Mesenchymal stem cell (in vitro differentiated cells and primary cell): Measurements from ENCODE around the gene TBL1X.

Experiments used
- DNase-seq: peaks from one replicate; pipeline ENCODE4 v3.0.0-alpha.2; 2013
- H2AFZ ChIP-seq: one replicate; pipeline ENCODE4 v1.6.1; 2013; ENCODE audit warnings: low read depth, mild to moderate bottlenecking, control low read depth, inconsistent platforms, low read length, moderate library complexity
- H2AK5ac ChIP-seq: 2 replicates; pipeline ENCODE4 v1.6.1; 2013; ENCODE audit warnings: low read length, moderate library complexity, mild to moderate bottlenecking, inconsistent platforms; ENCODE audit not compliant: severe bottlenecking
- H2BK120ac ChIP-seq: one replicate; pipeline ENCODE4 v1.6.1; 2013; ENCODE audit warnings: low read depth, mild to moderate bottlenecking, inconsistent platforms, low read length, moderate library complexity
- H2BK12ac ChIP-seq, 2 experiments: one replicate each; pipeline ENCODE4 v1.6.1; 2013; ENCODE audit warnings: inconsistent platforms in 2 of 2, low read length in 2 of 2, mild to moderate bottlenecking in 2 of 2, moderate library complexity in 2 of 2, control low read depth in 1 of 2
- H2BK15ac ChIP-seq: one replicate; pipeline ENCODE4 v1.6.1; 2013; ENCODE audit warnings: mild to moderate bottlenecking, low read depth, inconsistent platforms; ENCODE audit not compliant: poor library complexity, severe bottlenecking
- H2BK5ac ChIP-seq: 2 replicates; pipeline ENCODE4 v1.6.1; 2013; ENCODE audit warnings: low read depth, mild to moderate bottlenecking, low read length, control low read depth, inconsistent platforms; ENCODE audit not compliant: poor library complexity, severe bottlenecking
- H3K14ac ChIP-seq, 2 experiments: one replicate each; pipeline ENCODE4 v1.6.1; 2013; ENCODE audit warnings: inconsistent platforms in 2 of 2, low read length in 2 of 2, control low read depth in 1 of 2, mild to moderate bottlenecking in 1 of 2, moderate library complexity in 1 of 2
- H3K18ac ChIP-seq, 2 experiments: one replicate each; pipeline ENCODE4 v1.6.1; 2013; ENCODE audit warnings: inconsistent platforms in 2 of 2, low read length in 2 of 2, control low read depth in 1 of 2, low read depth in 1 of 2, mild to moderate bottlenecking in 1 of 2
- H3K23ac ChIP-seq, 2 experiments: one replicate each; pipeline ENCODE4 v1.6.1; 2013; ENCODE audit warnings: inconsistent platforms in 2 of 2, low read length in 2 of 2, mild to moderate bottlenecking in 2 of 2, moderate library complexity in 2 of 2, control low read depth in 1 of 2
- H3K27ac ChIP-seq: 2 replicates; pipeline ENCODE4 v1.5.1; 2013; ENCODE audit warnings: mild to moderate bottlenecking, moderate library complexity, low read length, control low read depth, inconsistent platforms; ENCODE audit not compliant: poor library complexity, severe bottlenecking
- H3K27me3 ChIP-seq, 2 experiments: 2 replicates each; pipeline versions ENCODE4 v1.6.1 to v1.7.0; 2013; ENCODE audit warnings: low read length in 2 of 2, mild to moderate bottlenecking in 2 of 2, moderate library complexity in 2 of 2, control low read depth in 1 of 2, inconsistent platforms in 1 of 2; ENCODE audit not compliant: control insufficient read depth in 1 of 2, insufficient read depth in 1 of 2
- H3K36me3 ChIP-seq, 2 experiments: 2 replicates each; pipeline versions ENCODE4 v1.6.1 to v1.7.0; 2013; ENCODE audit warnings: low read length in 2 of 2, control low read depth in 1 of 2, inconsistent platforms in 1 of 2, low read depth in 1 of 2, mild to moderate bottlenecking in 1 of 2; ENCODE audit not compliant: insufficient read depth in 2 of 2, control insufficient read depth in 1 of 2
- H3K4ac ChIP-seq, 2 experiments: one replicate each; pipeline ENCODE4 v1.6.1; 2013; ENCODE audit warnings: inconsistent platforms in 2 of 2, low read length in 2 of 2, mild to moderate bottlenecking in 2 of 2, moderate library complexity in 2 of 2, control low read depth in 1 of 2, low read depth in 1 of 2
- H3K4me1 ChIP-seq: 2 replicates; pipeline ENCODE4 v1.6.1; 2013; ENCODE audit warnings: low read depth, low read length, control low read depth; ENCODE audit not compliant: control insufficient read depth, insufficient read depth
- H3K4me2 ChIP-seq: 2 replicates; pipeline ENCODE4 v1.6.1; 2013; ENCODE audit warnings: low read length, mild to moderate bottlenecking, inconsistent platforms; ENCODE audit not compliant: poor library complexity, severe bottlenecking
- H3K4me3 ChIP-seq, 2 experiments: 2 replicates each; pipeline versions ENCODE4 v1.5.1 to v1.7.0; 2013; ENCODE audit warnings: low read length in 2 of 2, mild to moderate bottlenecking in 2 of 2, control low read depth in 1 of 2, low read depth in 1 of 2; ENCODE audit not compliant: insufficient read depth in 1 of 2
- H3K79me1 ChIP-seq: replicated peaks from 2 replicates; pipeline ENCODE4 v1.6.1; 2013; ENCODE audit warnings: mild to moderate bottlenecking, control low read depth, low read length, inconsistent platforms; ENCODE audit not compliant: poor library complexity, severe bottlenecking
- H3K9ac ChIP-seq: 2 replicates; pipeline ENCODE4 v1.7.0; 2013; ENCODE audit warnings: mild to moderate bottlenecking, low read length, moderate library complexity
- H3K9me3 ChIP-seq: 2 replicates; pipeline ENCODE4 v1.7.0; 2013; ENCODE audit warnings: mild to moderate bottlenecking, low read length; ENCODE audit not compliant: control insufficient read depth
- H4K8ac ChIP-seq: one replicate; pipeline ENCODE4 v1.6.1; 2013; ENCODE audit warnings: inconsistent platforms, mild to moderate bottlenecking, low read length, moderate library complexity
- H4K91ac ChIP-seq: one replicate; pipeline ENCODE4 v1.6.1; 2013; ENCODE audit warnings: mild to moderate bottlenecking, low read length, inconsistent platforms
- WGBS: methylation state at CpG from one replicate; pipeline ENCODE4 v1.1.7; 2013; ENCODE audit warnings: mixed read lengths; 5-methylcytosine and 5-hydroxymethylcytosine counted together

The TBL1X gene

GRCh38 chrX:9662148-9662547 lies 197.3 kb downstream of the TBL1X start:
- Histone ChIP-seq H3K27ac (peak overlapping the region; percentile 20), H3K4ac (no peak overlapping the region), H3K4me2 (no peak overlapping the region), H3K79me1 (peaks cover 6% of the 10 kb centered on the region), H3K4me1 (peaks cover 5% of the 10 kb centered on the region), H4K8ac (peak overlapping the region; percentile 10), H3K9ac (no peak overlapping the region), H2BK12ac (no peak overlapping the region), H3K9me3 (no peaks in the 10 kb centered on the region), H2AFZ (no peak overlapping the region), H2BK15ac (no peak overlapping the region), H3K27me3 (no peaks in the 10 kb centered on the region), H3K18ac (no peak overlapping the region), H3K36me3 (peaks cover 0 to 13% of the 10 kb centered on the region in 2 experiments), H2AK5ac (no peak overlapping the region), H3K4me3 (no peak overlapping the region), H3K23ac (no peak overlapping the region), H2BK5ac (no peak overlapping the region), H4K91ac (no peak overlapping the region), H3K14ac (no peak overlapping the region), H2BK120ac (no peak overlapping the region)
- DNase-seq, result peak; percentile 90
- WGBS, result 0% methylated on average over 4 of the region's 4 CpGs

- Histone ChIP-seq H4K91ac (no peak overlapping the region), H3K18ac (no peak overlapping the region), H3K4me1 (peaks cover 4% of the 10 kb centered on the region), H3K36me3 (peaks cover 0 to 9% of the 10 kb centered on the region in 2 experiments), H3K9me3 (no peaks in the 10 kb centered on the region), H3K27ac (no peak overlapping the region), H3K27me3 (no peaks in the 10 kb centered on the region), H3K9ac (no peak overlapping the region), H3K4ac (no peak overlapping the region), H3K4me2 (no peak overlapping the region), H2BK120ac (no peak overlapping the region), H3K23ac (no peak overlapping the region), H3K14ac (no peak overlapping the region), H2BK12ac (peak overlapping the region in 1 of 2 experiments; percentile 78), H3K79me1 (peaks cover 6% of the 10 kb centered on the region), H2AK5ac (no peak overlapping the region), H3K4me3 (no peak overlapping the region), H2BK15ac (no peak overlapping the region), H2AFZ (no peak overlapping the region), H2BK5ac (no peak overlapping the region), H4K8ac (no peak overlapping the region)
- no peak for DNase-seq
- WGBS, result 85% methylated on average over 4 of the region's 6 CpGs
Measured at GRCh38 chrX:9663216-9663615, 198.4 kb downstream of the TBL1X start.

DNA sequence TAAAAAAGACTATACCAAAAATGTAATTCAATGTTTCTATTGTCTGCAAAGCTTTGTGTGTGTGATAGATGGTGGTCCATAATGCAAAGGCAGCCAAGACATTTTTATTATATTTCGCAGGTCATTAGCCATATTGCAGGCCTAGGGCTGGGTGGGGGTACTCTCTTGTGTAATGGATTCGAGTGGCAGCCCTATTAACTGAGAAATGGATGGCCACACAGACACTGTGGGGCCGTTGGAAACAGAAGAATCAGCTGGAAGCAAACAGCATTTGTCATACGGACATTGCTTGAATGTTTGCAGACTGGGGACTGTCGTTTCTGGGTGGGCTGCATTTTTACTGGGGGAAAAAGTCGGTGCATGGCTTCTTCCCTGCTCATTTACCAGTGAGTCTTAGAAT lies 199.4 kb downstream of the TBL1X start:
- H3K18ac ChIP-seq, result no peak overlapping the region
- H4K8ac ChIP-seq, result no peak overlapping the region
- H2AK5ac ChIP-seq, result no peak overlapping the region
- H3K4me3 ChIP-seq, result no peak overlapping the region
- no peak overlapping the region for H2BK120ac ChIP-seq
- no peak overlapping the region for H2BK15ac ChIP-seq
- H3K79me1 ChIP-seq, result peaks cover 3% of the 10 kb centered on the region
- no peak for DNase-seq
- H3K9ac ChIP-seq, result no peak overlapping the region
- no peak overlapping the region for H2BK5ac ChIP-seq
- 77% methylated on average over 4 of the region's 6 CpGs for WGBS
- H3K4me1 ChIP-seq, result peaks cover 4% of the 10 kb centered on the region
- no peak overlapping the region for H2AFZ ChIP-seq
- H2BK12ac ChIP-seq, result no peak overlapping the region
- H3K36me3 ChIP-seq, result peaks cover 0 to 5% of the 10 kb centered on the region in 2 experiments
- no peak overlapping the region for H3K23ac ChIP-seq
- H3K4me2 ChIP-seq, result no peak overlapping the region
- H3K14ac ChIP-seq, result no peak overlapping the region
- H3K27ac ChIP-seq, result no peak overlapping the region
- H3K9me3 ChIP-seq, result no peaks in the 10 kb centered on the region
- no peaks in the 10 kb centered on the region for H3K27me3 ChIP-seq
- no peak overlapping the region for H3K4ac ChIP-seq
- no peak overlapping the region for H4K91ac ChIP-seq

DNA sequence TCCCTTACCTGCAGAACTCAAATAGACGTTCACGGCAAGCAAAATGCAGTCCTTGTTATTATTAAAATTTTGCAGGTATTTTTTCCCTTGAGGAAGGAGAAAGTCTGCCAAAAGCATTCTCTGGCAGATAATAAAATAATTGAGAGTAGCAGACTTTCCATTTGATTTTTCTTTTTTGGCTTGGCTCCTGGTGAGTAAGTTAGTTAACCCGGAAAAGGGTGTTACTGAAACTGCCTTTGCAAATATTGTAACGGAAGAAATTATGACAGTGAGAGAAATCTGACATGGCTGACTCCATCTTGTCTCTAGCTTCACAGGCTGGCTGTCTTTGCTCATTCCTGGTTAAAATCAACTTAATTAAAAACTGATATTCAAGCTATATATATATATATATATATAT lies 200.3 kb downstream of the TBL1X start:
- Histone ChIP-seq H3K9me3 (no peaks in the 10 kb centered on the region), H3K4ac (no peak overlapping the region), H3K18ac (no peak overlapping the region), H3K27me3 (no peaks in the 10 kb centered on the region), H3K27ac (no peak overlapping the region), H3K23ac (no peak overlapping the region), H4K8ac (no peak overlapping the region), H2BK15ac (no peak overlapping the region), H2AK5ac (no peak overlapping the region), H3K4me3 (no peak overlapping the region), H3K14ac (no peak overlapping the region), H2BK5ac (no peak overlapping the region), H3K4me2 (no peak overlapping the region), H3K4me1 (peaks cover 5% of the 10 kb centered on the region), H2BK120ac (no peak overlapping the region), H3K9ac (no peak overlapping the region), H4K91ac (no peak overlapping the region), H3K36me3 (peaks cover 0 to under 1% of the 10 kb centered on the region in 2 experiments), H2BK12ac (no peak overlapping the region), H2AFZ (no peak overlapping the region), H3K79me1 (peaks cover 3% of the 10 kb centered on the region)
- no peak for DNase-seq
- 100% methylated on average over 2 of the region's 4 CpGs for WGBS
